NCI-H1694 treated with DMSO at 0.1 percent for 48 hours (cell line): Measurements from ENCODE around the gene KRTAP4-8.
"Not testable (repeated sequence)": the region's sequence is repeated elsewhere in the genome, so short reads cannot be mapped to it uniquely, and the experiment has no call there.

Experiments used
- DNase-seq: peaks from one replicate; lab custom pipeline; 2025; lab: John Stamatoyannopoulos, UW

KRTAP4-8 gene

GRCh38 chr17:41065016-41065689 is 32.8 kb downstream of the KRTAP4-8 start:
- DNase-seq: not testable (repeated sequence)

DNA sequence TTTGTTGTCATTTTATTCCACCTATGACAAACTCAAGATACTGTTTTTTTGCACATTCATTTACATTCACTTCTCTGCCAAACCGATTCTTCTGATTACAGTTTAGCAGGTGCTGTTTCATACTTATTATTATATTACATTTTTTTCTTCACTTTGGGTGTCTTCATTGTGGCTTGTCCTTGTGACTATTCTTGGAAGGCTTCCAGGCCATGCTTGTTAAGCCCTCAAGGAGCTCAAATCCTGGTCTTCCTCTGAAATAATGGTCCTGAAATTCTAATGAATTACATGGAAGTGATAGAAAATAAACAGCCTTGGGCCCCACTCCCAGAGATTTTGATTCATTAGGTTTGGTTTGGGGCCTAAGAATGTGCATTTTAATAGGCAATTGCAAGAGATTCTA is 33.6 kb downstream of the KRTAP4-8 start:
- DNase-seq: no peak

- DNase-seq: no peak
These were observed 34.5 kb downstream of the KRTAP4-8 start for GRCh38 chr17:41063449-41063848.

DNA sequence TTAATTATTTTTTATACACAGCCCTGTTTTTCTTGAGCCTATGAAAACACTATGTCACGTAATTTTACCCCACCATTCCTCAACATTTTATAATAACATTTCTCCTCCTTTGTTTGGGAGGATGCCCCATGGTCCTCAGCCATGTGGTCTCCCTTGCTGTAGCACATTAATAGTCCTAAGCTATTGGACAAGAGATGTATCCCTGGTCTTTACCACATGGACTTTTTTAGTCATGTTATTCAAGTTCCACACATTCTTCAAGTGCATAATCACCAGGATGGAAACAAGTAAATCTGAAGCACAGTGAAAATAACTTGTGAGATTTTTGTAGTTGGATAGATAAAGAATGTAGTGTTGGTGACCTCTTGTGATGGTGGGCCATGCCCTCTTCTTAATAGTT is 36.0 kb downstream of the KRTAP4-8 start:
- no peak for DNase-seq

DNA sequence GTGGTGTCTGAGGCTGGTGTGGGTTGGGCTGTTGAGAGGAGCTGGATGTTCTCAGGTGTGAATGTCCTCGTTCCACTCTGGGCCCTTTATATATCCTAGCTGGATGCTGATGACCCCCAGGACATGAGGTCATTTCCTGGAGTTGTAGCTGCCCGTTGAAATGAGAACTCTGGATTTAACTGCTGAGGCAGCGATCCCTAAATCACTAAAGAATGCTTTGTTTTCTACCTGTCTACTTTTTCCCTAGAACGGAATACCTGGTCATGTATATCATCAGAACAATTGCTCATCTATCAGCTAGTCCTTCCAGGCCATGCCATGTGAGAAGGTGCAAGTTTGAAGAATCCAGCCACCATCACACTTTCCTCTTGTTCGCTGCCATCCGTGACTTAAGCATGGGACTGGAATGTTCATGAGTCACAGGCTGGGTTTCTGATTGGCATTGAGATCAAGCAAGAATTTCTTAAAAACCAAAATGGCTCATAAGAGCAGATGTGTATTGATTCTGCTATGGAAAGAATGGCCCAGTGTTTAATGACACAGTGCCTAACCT is 37.8 kb downstream of the KRTAP4-8 start, which contains the start of gene KRTAP2-3:
Gene KRTAP2-3 (minus strand): TSS at position 63 of the 553 bp plus-strand sequence. CDS start 64 bp downstream, outside the sequence.
- DNase-seq: no peak

DNA sequence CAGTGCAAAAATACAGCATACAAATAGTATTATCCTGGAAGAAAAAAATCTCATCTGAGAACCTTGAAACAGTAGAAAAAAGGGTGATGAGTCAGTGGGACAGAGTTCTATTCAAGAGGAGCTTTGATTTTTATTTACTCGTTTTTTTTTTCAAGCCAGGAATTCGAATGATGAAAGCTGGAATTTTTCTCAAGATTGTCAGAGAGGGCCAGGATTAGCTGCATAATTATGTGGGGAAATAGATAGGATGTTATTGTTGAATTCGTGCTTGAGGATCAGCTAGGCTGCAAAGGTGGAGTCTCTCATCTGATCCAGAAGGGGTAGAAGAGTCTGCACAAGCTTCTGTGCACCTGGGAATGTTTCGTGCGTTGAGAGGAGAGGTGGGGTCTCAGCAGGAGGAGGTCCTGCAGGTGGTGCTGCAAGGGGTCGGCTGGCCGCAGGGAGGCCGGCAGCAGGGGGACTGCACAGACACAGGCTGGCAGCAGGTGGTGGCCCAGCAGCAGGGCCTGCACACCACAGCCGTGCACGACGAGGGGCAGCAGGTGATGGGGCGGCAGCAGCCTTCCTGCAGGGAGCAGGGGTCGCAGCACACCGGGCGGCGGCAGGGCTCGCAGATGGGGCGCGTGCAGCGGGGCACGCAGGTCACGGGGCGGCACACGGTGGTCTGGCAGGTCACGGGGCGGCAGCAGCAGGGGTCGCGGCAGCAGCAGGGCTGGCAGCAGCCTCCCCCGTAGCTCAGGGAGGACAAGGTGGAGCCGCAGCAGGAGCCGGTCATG is 38.5 kb downstream of the KRTAP4-8 start:
- DNase-seq: not testable (repeated sequence)

DNA sequence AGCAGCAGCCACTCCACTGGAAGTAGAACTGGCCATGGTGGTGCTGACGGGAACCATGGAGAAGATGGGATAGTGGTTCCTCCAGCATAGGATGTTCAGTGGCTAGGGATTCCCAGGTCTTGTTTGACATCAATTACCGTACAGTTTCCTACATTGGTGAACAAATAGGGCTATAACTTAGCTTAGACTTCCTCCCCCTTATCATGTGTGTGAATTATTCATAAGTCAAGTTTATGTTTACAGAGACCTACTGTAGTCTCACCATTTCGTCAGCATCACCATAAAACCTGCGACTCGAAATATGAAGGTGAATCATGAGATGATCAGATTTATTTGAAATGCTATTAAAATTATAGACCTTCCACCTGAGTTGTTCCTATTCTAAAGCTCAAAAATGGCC is 39.2 kb downstream of the KRTAP4-8 start:
- no peak for DNase-seq

GRCh38 chr17:41057547-41057946 is 40.4 kb downstream of the KRTAP4-8 start:
- DNase-seq: no peak

DNA sequence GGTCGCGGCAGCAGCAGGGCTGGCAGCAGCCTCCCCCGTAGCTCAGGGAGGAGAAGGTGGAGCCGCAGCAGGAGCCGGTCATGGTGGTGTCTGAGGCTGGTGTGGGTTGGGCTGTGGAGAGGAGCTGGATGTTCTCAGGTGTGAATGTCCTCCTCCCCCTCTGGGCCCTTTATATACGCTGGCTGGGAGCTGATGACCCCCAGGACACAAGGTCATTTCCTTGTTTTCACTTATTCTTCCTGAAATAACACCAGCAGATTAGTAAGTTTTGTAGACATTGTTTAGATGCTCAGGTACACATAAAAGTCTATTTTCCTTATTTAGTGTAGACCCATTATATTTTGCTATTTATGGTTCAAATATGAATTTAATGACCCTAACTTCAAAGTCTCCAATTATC is 42.8 kb downstream of the KRTAP4-8 start, which contains the start of gene KRTAP2-2:
Gene KRTAP2-2 (minus strand): TSS at position 101 of the 400 bp plus-strand sequence. CDS start 19 bp downstream, at position 82.
- not testable (repeated sequence) for DNase-seq

- not testable (repeated sequence) for DNase-seq
These were observed 43.4 kb downstream of the KRTAP4-8 start for GRCh38 chr17:41054556-41054955.

GRCh38 chr17:41054025-41054424 is 43.9 kb downstream of the KRTAP4-8 start:
- DNase-seq: no peak

- DNase-seq: no peak
These were observed 45.4 kb downstream of the KRTAP4-8 start for GRCh38 chr17:41052566-41052965.

- DNase-seq: no peak
These were observed 48.8 kb downstream of the KRTAP4-8 start for GRCh38 chr17:41049110-41049509.

DNA sequence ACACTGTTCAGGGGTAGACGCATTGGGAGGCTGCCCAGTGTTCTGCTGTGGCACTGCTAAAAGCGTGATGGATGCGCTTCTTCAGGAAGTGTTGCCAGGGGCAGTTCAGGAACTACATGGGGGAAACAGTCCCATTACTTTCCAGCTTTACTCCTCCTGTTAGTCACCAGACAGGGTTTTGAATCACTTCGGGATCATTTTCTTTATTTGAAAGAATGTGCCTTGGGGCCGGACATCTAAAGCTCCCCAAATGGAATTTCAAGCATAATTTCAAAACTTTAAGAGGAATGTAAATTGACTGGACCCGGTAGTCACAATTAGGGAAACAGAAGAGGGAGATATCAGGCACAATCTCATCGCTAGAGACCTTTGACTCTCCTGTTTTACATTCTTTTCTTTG is 49.5 kb downstream of the KRTAP4-8 start:
- DNase-seq: no peak
